DMS79 (cell line): Measurements from ENCODE around the gene SLC12A4.
"Not testable (repeated sequence)": the region's sequence is repeated elsewhere in the genome, so short reads cannot be mapped to it uniquely, and the experiment has no call there.

Experiments
- DNase-seq: peaks from one replicate; lab custom pipeline; 2025; lab: John Stamatoyannopoulos, UW

SLC12A4 gene

GRCh38 chr16:67968400-67969253 lies at the start of gene SLC12A4:
Gene SLC12A4, minus strand, starts transcription at chr16:67968637. Its CDS starts 84 bp downstream, at chr16:67968553.
- DNase-seq: no peak

DNA sequence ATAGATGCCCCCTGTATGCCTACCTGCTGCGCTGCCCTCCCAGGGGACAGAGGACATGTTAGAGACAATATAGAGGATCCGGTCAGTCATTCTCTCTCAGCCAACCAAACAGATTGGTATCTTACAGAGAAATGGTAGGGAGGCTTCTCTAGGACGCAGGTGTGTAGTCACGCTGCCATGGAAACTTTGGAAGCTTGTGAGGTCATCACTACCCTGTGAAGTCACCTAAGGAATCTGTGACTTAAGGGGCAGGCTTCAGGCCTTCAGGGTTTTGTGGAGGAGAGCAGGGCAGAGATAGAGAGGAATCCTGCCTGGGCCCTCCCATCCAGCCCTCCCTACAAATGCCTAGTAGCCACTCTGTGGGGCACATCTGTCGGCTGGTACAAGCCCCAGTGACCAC lies 47.2 kb upstream of the SLC12A4 start, which contains the start of gene DPEP2NB:
TSS of gene DPEP2NB (minus strand) at position 231 of the 400 bp plus-strand sequence. CDS start at position 90, 141 bp downstream.
- DNase-seq: no peak

DNA sequence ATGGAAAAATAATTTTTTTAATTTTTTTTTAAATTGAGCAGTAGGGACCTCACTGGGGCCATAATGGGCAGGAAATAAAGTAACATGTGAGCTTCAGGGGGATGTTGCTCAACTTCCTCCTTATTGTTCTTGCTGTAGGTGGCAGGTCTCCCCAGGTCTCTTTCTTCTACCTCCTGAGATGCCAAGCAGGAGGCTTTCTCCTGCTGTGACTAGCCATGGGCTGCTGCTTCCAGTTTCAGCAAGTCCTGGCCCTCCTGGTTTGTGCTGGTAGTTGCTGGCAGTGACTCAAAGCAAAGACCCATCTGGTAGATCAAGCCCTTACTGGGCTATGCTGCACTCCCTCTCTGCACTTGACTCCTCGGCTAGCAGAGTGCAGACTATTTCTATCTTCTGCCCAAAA lies 45.0 kb upstream of the SLC12A4 start:
- DNase-seq: no peak

- not testable (repeated sequence) for DNase-seq
Measured at GRCh38 chr16:68009872-68010271, 41.4 kb upstream of the SLC12A4 start.

DNA sequence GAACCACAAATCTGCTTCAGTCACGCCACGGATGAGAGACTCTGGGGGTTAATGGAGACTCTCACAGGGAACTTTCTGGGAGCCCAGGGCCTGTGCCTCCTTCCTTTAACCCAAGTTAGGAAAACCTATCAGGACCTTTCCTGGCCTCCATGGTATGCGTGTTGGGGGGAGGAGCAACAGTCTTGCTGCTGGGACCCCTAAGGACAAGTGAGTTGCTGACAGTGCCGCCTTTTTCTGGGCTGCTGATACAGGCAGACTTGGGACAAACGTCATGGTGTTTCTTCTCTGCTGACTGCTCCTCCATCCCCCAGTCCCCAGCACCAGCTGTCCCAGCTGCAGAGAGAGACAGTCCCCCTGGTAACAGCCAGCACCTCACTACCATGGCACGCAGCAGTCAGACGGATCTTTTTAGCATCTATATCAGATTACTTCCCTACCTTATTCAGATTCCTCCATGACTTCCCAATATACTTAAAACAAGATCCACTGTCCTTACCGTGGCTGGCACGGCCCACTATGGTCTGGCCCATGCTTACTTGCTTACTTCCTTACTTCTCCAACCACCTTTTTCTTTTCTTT lies 40.8 kb upstream of the SLC12A4 start:
- no peak for DNase-seq

DNA sequence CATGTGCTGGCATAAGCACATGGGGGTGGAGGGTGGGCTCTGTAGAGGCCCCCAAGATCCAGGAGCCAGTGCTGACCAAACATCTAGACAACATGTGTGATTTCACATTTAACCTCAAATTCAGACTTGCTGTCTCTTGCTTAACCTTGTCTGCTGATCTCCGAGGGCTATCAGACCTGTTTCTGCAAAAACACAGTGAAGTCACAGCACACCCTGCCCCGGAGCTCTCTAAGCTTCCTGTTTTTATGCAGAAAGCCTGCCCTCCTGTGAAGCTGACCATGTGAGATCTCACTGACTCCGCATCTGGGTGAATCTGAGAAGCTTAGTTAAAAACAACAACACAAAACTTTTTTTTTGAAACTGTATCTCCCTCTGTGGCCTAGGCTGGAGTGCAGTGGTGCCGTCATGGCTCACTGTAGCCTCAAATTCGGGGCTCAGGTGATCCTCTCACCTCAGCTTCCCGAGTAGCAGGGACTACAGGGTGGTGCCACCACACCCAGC lies 37.4 kb upstream of the SLC12A4 start:
- DNase-seq: no peak

DNA sequence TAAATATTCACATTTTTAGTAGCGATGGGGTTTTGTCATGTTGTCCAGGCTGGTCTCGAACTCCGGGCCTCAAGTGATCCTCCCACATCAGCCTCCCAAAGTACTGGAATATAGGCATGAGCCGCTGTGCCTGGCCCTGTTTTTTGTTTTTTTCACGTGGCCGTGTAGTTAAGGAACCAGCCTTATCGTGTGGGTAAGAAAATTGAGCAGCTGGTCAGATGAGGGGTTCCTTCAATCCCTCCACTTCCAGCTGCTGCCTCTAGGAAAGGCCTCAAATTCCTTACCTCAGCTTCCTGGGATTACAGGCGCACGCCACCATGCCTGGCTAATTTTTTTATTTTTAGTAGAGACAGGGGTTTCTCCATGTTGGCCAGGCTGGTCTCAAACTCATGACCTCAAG lies 36.8 kb upstream of the SLC12A4 start:
- no peak for DNase-seq

DNA sequence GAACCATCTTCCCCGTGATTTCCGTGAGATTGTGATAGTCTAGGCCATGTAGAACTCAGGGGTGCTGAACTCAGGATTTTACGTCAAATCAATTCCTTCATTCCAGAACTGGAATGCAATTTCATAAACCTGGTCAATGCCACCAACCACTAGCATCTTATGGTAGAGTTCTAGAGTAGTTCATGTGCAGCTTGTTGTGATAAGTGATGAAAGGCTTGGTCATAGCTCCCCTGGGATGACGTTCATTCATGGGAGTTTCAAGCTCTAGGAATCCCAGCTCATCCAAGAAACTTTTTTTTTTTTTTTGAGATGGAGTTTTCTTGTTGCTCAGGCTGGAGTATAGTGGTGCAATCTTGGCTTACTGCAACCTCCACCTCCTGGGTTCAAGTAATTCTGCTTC lies 34.6 kb upstream of the SLC12A4 start:
- no peak for DNase-seq

DNA sequence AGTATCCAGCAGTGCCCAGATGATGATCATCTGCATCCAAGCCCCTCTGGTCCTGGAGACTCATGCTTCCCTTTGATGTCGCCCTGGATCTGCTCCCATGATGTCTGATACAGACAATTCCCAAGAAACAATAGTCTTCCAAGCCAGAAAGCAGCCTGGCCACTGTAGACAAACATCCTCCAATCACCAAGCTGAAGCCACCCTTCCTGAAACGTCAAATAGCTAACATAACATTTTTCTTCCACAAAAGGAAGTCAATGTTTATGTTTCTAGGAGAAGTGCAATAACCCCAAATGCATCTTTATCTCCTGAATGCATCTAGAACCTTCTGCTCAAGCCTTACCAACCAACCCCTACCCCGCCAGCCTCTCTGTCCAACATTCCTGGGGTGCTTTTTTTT lies 32.0 kb upstream of the SLC12A4 start:
- DNase-seq: no peak

- DNase-seq: no peak
Measured at GRCh38 chr16:67999985-68000384, 31.5 kb upstream of the SLC12A4 start.

DNA sequence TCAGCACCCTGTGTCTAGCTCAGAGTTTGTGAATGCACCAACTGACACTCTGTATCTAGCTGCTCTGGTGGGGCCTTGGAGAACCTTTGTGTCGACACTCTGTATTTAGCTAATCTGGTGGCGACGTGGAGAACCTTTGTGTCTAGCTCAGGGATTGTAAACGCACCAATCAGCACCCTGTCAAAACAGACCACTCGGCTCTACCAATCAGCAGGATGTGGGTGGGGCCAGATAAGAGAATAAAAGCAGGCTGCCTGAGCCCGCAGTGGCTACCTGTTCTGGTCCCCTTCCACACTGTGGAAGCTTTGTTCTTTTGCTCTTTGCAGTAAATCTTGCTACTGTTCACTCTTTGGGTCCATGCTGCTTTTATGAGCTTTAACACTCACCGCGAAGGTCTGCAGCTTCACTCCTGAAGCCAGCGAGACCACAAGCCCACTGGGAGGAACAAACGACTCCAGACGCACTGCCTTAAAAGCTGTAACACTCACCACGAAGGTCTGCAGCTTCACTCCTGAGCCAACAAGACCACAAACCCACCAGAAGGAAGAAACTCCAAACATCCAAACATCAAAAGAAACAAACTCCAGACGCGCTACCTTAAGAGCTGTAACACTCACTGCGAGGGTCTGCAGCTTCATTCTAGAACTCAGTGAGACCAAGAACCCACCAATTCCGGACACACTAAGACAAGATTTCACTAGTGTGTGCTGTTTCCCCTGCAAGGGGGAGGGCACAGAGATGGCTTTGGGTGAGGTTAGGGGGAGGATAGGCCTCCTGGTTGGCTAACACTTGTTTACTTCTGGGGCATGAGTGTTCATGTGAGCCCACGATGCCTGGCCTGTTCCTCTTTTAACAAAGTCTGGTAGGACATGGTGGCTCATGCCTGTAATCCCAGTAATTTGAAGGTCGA lies 30.6 kb upstream of the SLC12A4 start, which contains the start of gene DPEP2:
TSS of gene DPEP2 (minus strand) at position 706 of the 910 bp plus-strand sequence. CDS start 6,272 bp downstream, outside the sequence.
- DNase-seq: not testable (repeated sequence)

- DNase-seq: not testable (repeated sequence)
Measured at GRCh38 chr16:67998231-67998778, 29.9 kb upstream of the SLC12A4 start.

GRCh38 chr16:67996666-67997065 lies 28.2 kb upstream of the SLC12A4 start:
- no peak for DNase-seq

DNA sequence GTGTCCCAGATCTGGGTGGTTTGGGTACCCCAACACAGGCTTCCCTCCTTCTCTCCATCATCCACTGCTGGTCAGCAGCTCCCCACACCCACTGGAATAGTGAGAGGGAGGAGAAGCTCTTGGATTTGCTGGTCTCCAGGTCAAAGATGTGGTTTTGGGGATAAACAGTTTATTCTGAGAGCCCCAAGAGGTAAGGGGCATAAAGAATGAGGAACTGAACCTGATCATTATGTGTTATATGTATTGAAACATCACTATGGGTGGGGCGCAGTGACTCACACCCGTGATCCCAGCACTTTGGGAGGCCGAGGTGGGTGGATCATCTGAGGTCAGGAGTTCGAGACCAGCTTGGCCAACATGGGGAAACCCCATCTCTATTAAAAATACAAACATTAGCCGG lies 27.0 kb upstream of the SLC12A4 start:
- DNase-seq: no peak

DNA sequence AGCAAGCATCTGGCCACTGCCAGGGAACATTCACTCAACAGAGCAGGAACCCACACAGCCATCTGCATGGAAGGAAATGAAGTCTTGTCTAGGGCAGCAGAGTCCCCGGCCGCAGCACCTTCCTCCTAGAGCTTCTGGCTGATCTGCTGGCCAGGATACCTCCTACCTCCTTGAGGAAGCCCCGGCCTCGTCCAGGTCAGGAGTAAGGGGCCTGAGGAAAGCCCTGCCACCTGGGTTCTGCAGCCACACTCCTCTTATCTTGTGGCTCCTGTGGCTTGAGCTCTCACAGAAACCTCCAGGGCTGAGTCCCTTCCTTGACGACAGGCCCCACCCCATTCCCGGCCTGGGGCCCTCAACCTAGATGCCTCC lies 25.6 kb upstream of the SLC12A4 start:
- DNase-seq: not testable (repeated sequence)

DNA sequence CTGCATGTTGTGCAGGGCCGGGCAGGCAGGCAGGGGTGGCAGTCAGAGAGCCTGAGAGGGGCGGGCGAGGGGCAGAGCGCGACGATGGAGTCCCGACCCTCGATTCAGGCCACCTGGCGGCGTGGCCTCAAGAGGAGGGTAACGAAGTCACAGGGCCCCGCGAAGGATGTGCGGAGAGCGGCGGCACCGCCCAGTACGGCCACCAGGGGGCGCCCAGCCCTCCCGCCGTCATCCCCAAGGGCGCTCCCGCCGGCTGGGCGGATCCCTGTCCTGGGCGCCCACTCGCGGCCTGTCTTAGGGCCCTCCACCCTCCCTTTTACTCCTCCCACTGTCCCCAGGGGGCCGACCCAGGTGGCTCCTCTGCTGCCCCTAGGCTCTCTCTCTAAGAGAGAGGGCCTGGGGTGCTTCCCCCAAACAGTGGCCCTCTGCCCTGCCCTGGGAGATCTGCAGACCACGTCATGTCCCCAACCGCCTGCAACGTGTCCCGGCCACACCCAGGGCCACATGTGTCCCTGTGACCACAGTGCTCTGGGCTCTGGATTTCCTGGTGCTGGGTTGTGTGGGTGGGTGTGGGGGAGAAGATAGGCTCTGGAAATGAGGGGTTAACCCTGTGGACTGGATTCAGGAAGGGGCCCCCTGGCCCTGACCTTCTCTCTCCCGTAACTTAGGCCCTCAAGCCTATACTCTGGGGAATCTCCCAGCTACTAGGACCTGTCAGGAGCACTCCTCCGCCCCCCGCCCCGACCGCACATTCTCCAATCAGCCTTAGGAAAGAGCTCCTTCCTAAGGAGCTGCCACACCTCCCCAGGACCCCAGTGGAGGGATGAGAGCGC lies 25.0 kb upstream of the SLC12A4 start:
- DNase-seq: no peak

- no peak for DNase-seq
Measured at GRCh38 chr16:67992661-67993206, 24.3 kb upstream of the SLC12A4 start.

GRCh38 chr16:67990018-67990386 lies 21.6 kb upstream of the SLC12A4 start:
- no peak for DNase-seq

- no peak for DNase-seq
Measured at GRCh38 chr16:67989322-67990017, 21.0 kb upstream of the SLC12A4 start.

DNA sequence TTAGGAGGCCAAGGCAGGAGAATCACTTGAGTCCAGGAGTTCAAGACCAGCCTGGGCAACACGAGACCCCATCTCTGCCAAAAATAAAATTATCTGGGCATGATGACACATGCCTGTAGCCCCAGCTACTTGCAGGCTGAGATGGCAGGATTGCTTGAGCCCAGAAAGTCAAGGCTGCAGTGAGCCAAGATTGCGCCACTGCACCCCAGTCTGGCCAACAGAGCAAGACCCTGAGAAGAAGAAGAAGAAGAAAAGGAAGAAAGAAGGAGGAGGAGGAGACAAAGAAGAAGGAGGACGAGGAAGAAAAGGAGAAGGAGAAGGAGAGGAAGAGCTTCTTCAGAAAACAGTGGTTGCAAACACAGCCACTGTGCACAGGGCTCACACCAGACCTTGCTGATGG lies 20.2 kb upstream of the SLC12A4 start:
- DNase-seq: no peak
